ENCODE data around the gene NIFK.
"Not testable (repeated sequence)": the region's sequence is repeated elsewhere in the genome, so short reads cannot be mapped to it uniquely, and the experiment has no call there.

The NIFK gene

GRCh38 chr2:121690572-121690971 lies 46.1 kb downstream of the NIFK start:
- not testable (repeated sequence) for FAIRE-seq

GRCh38 chr2:121690095-121690494 lies 46.6 kb downstream of the NIFK start:
- no peak for FAIRE-seq

GRCh38 chr2:121689356-121689755 lies 47.3 kb downstream of the NIFK start:
- no peak for FAIRE-seq

GRCh38 chr2:121688820-121689219 lies 47.9 kb downstream of the NIFK start:
- FAIRE-seq, result no peak

GRCh38 chr2:121686902-121687301 lies 49.8 kb downstream of the NIFK start:
- FAIRE-seq, result no peak

GRCh38 chr2:121686218-121686617 lies 50.5 kb downstream of the NIFK start:
- FAIRE-seq, result no peak

- no peak for FAIRE-seq
Observed at GRCh38 chr2:121682396-121683298, 54.0 kb downstream of the NIFK start.

- no peak for FAIRE-seq
Observed at GRCh38 chr2:121677855-121678254, 58.8 kb downstream of the NIFK start.

All from islet of Langerhans (tissue), 1 donor.